Measurements from ENCODE around the gene PGRMC2. TPM values are rescaled to one million over a fixed set of nuclear protein-coding genes. Genes with fewer than 3 reads are reported as not detected.
A peak's percentile ranks its signal among the peaks of the same experiment; 100 is the strongest.

The PGRMC2 gene
- total and polyA plus RNA-seq, 4 donors: 28.9 to 44.3 (median 32.1) TPM

DNA sequence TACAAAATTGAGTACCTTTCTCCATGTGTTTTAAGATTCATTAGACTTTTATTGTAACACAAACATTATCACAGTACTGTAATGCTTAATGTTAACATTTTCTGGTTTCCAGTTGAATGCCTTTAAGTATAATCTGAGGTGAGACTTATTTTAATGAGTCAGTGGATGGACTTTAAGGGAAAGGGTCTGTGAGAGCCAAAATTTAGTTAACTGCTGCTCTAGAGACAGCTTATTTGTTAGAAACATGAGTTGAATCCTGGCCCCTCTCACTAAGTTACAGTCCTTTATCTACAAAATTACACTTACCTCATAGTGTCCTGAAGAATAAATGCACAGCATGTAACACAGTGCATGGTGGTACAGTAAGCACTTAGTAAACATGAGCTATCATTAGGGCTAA is 66.0 kb downstream of the PGRMC2 start:
- Histone ChIP-seq H3K4me1 (ENCODE audit: control insufficient read depth in 4 of 4, insufficient read depth in 4 of 4, low read length in 3 of 4) (no peaks in the 10 kb centered on the region), H3K27me3 (ENCODE audit: control insufficient read depth in 4 of 4, insufficient read depth in 4 of 4, low read length in 3 of 4) (no peaks in the 10 kb centered on the region), H3K36me3 (ENCODE audit: control insufficient read depth in 4 of 4, insufficient read depth in 3 of 4, low read depth in 1 of 4, low read length in 3 of 4) (peaks cover 0 to 3% (median 0%) of the 10 kb centered on the region in 4 donors), H3K9me3 (ENCODE audit: control insufficient read depth in 4 of 4, low read length in 3 of 4) (no peaks in the 10 kb centered on the region), H3K4me3 (ENCODE audit: low read depth in 1 of 3, low read length in 3 of 3) (no peak overlapping the region), H3K9ac (ENCODE audit: low read depth in 1 of 2, low read length in 2 of 2) (no peak overlapping the region), H3K27ac (ENCODE audit: low read depth in 1 of 2, low read length in 2 of 2) (no peak overlapping the region)
- TF ChIP-seq RXRA (IDR thresholded peaks at IDR 0.05) (no peak), FOXA2 (IDR thresholded peaks at IDR 0.05) (no peak), GABPA (IDR thresholded peaks at IDR 0.05 in 1 of 2, conservative IDR thresholded peaks at IDR 0.05 in 1 of 2) (no peak), FOXA1 (IDR thresholded peaks at IDR 0.05) (no peak), NR2F2 (IDR thresholded peaks at IDR 0.05) (no peak), HNF4G (IDR thresholded peaks at IDR 0.05) (no peak), YY1 (IDR thresholded peaks at IDR 0.05) (no peak)
- TF ChIP-seq, protein P1, sequence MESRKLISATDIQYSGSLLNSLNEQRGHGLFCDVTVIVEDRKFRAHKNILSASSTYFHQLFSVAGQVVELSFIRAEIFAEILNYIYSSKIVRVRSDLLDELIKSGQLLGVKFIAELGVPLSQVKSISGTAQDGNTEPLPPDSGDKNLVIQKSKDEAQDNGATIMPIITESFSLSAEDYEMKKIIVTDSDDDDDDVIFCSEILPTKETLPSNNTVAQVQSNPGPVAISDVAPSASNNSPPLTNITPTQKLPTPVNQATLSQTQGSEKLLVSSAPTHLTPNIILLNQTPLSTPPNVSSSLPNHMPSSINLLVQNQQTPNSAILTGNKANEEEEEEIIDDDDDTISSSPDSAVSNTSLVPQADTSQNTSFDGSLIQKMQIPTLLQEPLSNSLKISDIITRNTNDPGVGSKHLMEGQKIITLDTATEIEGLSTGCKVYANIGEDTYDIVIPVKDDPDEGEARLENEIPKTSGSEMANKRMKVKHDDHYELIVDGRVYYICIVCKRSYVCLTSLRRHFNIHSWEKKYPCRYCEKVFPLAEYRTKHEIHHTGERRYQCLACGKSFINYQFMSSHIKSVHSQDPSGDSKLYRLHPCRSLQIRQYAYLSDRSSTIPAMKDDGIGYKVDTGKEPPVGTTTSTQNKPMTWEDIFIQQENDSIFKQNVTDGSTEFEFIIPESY (IDR thresholded peaks at IDR 0.05): no peak
- no peak for DNase-seq (ENCODE audit: low spot score)

DNA sequence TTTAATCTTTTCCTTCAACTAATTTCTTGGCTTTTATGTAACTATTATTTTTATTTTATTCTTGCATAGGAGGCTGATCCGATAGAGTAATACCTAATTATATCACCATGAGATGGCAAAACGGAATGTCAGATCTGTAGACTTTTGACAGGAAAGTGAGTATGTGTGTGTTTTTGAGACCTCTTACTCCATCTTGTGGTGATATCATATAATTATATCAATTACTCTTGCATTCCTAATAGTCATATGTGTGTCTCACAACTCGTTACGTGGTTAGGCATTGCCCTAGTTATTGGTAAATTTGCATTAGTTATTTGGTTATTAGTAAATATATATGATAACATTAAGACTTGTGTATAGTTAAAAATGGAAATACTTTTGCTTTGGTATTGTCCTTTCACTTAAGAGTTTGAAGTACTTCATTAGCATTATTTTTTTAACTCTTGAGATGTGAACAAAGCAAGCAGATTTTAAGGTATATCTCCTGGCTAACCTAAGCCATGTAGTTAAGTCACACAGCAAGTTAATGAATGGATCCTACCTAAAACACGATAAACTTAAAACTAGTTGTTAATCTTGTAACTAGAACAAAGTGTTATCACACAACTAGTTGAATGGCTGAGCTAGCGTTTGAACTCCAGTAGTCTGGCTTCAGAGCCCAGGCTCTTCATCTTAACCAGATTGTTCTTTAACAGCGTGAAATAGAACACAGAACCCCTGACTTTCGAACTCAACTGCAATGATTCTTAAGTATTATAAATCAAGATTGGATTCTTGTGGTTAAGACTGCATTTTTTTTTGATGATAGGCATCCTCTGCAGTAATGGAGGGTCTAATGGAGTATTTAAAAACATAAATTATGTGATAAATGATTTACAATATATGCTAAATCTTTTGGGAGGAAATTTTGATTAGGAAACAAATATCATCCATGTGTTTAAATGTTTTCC is 67.1 kb downstream of the PGRMC2 start:
- Histone ChIP-seq H3K4me1 (ENCODE audit: control insufficient read depth in 4 of 4, insufficient read depth in 4 of 4, low read length in 3 of 4) (no peaks in the 10 kb centered on the region), H3K9ac (ENCODE audit: low read depth in 1 of 2, low read length in 2 of 2) (no peak overlapping the region), H3K27ac (ENCODE audit: low read depth in 1 of 2, low read length in 2 of 2) (no peak overlapping the region), H3K9me3 (ENCODE audit: control insufficient read depth in 4 of 4, low read length in 3 of 4) (no peaks in the 10 kb centered on the region), H3K4me3 (ENCODE audit: low read depth in 1 of 3, low read length in 3 of 3) (no peak overlapping the region), H3K27me3 (ENCODE audit: control insufficient read depth in 4 of 4, insufficient read depth in 4 of 4, low read length in 3 of 4) (no peaks in the 10 kb centered on the region), H3K36me3 (ENCODE audit: control insufficient read depth in 4 of 4, insufficient read depth in 3 of 4, low read depth in 1 of 4, low read length in 3 of 4) (peaks cover 0 to 3% (median 0%) of the 10 kb centered on the region in 4 donors)
- no peak for DNase-seq (ENCODE audit: low spot score)
- TF ChIP-seq RAD21 (IDR thresholded peaks at IDR 0.05) (peak; percentile 53 to 72), EGR1 (IDR thresholded peaks at IDR 0.05; ENCODE audit: low read depth in 2 of 2) (no peak)
- WGBS: 55% methylated on average over 8 of the region's 8 CpGs

Other genes with a start within 250 kb of the PGRMC2 start
- gene LARP1B, start 226.5 kb downstream of the PGRMC2 start, total RNA-seq: 10 to 100 TPM; 17.5 to 69.6 TPM
- gene LARP1B, start 226.5 kb downstream of the PGRMC2 start, polyA plus RNA-seq: 10 to 100 TPM; 20.7 to 26.7 TPM